NCI-H2029 (cell line): ENCODE data around the gene FBXO9.
"Not testable (repeated sequence)": the region's sequence is repeated elsewhere in the genome, so short reads cannot be mapped to it uniquely, and the experiment has no call there.

Experiments
- DNase-seq: peaks from one replicate; lab custom pipeline; 2025; lab: John Stamatoyannopoulos, UW

The FBXO9 gene

GRCh38 chr6:53048431-53049195, 16.6 kb upstream of the FBXO9 start:
- no peak for DNase-seq

GRCh38 chr6:53049415-53049814, 15.8 kb upstream of the FBXO9 start:
- DNase-seq = no peak

GRCh38 chr6:53052152-53052551, 13.1 kb upstream of the FBXO9 start:
- not testable (repeated sequence) for DNase-seq

GRCh38 chr6:53054532-53054931, 10.7 kb upstream of the FBXO9 start:
- DNase-seq = no peak

- no peak for DNase-seq
Observed at GRCh38 chr6:53055873-53056272, 9.3 kb upstream of the FBXO9 start.

GRCh38 chr6:53056273-53056672, 8.9 kb upstream of the FBXO9 start:
- DNase-seq = peak; percentile 53

- DNase-seq = no peak
Observed at GRCh38 chr6:53058388-53059195, 6.6 kb upstream of the FBXO9 start.

- DNase-seq = no peak
Observed at GRCh38 chr6:53059648-53060589, 5.3 kb upstream of the FBXO9 start.

- no peak for DNase-seq
Observed at GRCh38 chr6:53062169-53062539, 3.0 kb upstream of the FBXO9 start.

- not testable (repeated sequence) for DNase-seq
Observed at GRCh38 chr6:53064255-53064654, 949 bp upstream of the FBXO9 start.

- DNase-seq = peak; percentile 98
Observed at GRCh38 chr6:53064726-53065265, 408 bp upstream of the FBXO9 start.

GRCh38 chr6:53066077-53066417, 843 bp downstream of the FBXO9 start:
- peak; percentile 12 for DNase-seq

GRCh38 chr6:53066874-53067706, 1.9 kb downstream of the FBXO9 start:
- DNase-seq = no peak

GRCh38 chr6:53067849-53068361, 2.7 kb downstream of the FBXO9 start:
- no peak for DNase-seq

GRCh38 chr6:53069427-53069826, 4.2 kb downstream of the FBXO9 start:
- DNase-seq = no peak

GRCh38 chr6:53070806-53071205, 5.6 kb downstream of the FBXO9 start:
- DNase-seq = no peak

- DNase-seq = no peak
Observed at GRCh38 chr6:53074347-53074746, 9.1 kb downstream of the FBXO9 start.

GRCh38 chr6:53080813-53081212, 15.6 kb downstream of the FBXO9 start:
- DNase-seq = no peak

GRCh38 chr6:53086302-53086701, 21.1 kb downstream of the FBXO9 start:
- no peak for DNase-seq

GRCh38 chr6:53089948-53090347, 24.7 kb downstream of the FBXO9 start:
- no peak for DNase-seq

GRCh38 chr6:53090576-53090975, 25.4 kb downstream of the FBXO9 start:
- no peak for DNase-seq
